IPS-18a (cell line): ENCODE data around the gene REXO4.

Source experiments
- H3K27ac ChIP-seq: one replicate; pipeline ENCODE4 v1.5.1; 2013; ENCODE audit warnings: low read length
- H3K27me3 ChIP-seq: one replicate; pipeline ENCODE4 v1.6.1; 2013; ENCODE audit warnings: mild to moderate bottlenecking, low read length; ENCODE audit not compliant: control insufficient read depth, insufficient read depth
- H3K36me3 ChIP-seq: one replicate; pipeline ENCODE4 v1.6.1; 2013; ENCODE audit warnings: low read depth, low read length; ENCODE audit not compliant: control insufficient read depth
- H3K4me1 ChIP-seq: one replicate; pipeline ENCODE4 v1.6.1; 2013; ENCODE audit warnings: low read depth, low read length; ENCODE audit not compliant: control insufficient read depth
- H3K4me3 ChIP-seq: one replicate; pipeline ENCODE4 v1.5.1; 2013; ENCODE audit warnings: low read length
- H3K9ac ChIP-seq: one replicate; pipeline ENCODE4 v1.6.1; 2013; ENCODE audit warnings: mild to moderate bottlenecking, low read length, moderate library complexity
- H3K9me3 ChIP-seq: one replicate; pipeline ENCODE4 v1.6.1; 2013; ENCODE audit warnings: low read depth, low read length; ENCODE audit not compliant: control insufficient read depth

REXO4 gene

GRCh38 chr9:133371261-133371711 lies 46.5 kb downstream of the REXO4 start:
- Histone ChIP-seq H3K4me3 (no peak overlapping the region), H3K27me3 (no peaks in the 10 kb centered on the region), H3K27ac (no peak overlapping the region), H3K4me1 (peaks cover 5% of the 10 kb centered on the region), H3K9ac (no peak overlapping the region), H3K36me3 (peaks cover 23% of the 10 kb centered on the region), H3K9me3 (no peaks in the 10 kb centered on the region)

DNA sequence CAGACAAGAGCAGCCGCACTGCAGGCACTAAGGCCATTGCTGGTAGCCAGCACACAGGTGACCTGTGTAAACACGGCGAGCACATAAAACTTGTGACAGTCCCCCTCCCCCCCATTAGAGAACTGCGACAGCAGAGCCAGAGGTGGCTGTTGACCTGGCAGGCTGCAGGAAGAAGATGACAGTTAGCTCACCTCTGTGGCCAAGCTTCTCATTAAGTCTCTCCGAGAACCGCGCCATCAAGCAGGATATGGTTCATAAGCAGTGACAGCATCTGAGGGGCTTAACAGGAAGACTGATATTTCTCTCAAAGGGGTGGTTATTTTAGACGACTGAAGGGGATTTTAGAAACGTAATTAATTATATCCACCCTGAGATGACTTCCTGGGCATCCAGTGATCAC lies 47.1 kb downstream of the REXO4 start:
- H3K9ac ChIP-seq: no peak overlapping the region
- peaks cover 5% of the 10 kb centered on the region for H3K4me1 ChIP-seq
- no peak overlapping the region for H3K4me3 ChIP-seq
- H3K27ac ChIP-seq: no peak overlapping the region
- no peaks in the 10 kb centered on the region for H3K27me3 ChIP-seq
- H3K36me3 ChIP-seq: peaks cover 29% of the 10 kb centered on the region
- H3K9me3 ChIP-seq: no peaks in the 10 kb centered on the region

DNA sequence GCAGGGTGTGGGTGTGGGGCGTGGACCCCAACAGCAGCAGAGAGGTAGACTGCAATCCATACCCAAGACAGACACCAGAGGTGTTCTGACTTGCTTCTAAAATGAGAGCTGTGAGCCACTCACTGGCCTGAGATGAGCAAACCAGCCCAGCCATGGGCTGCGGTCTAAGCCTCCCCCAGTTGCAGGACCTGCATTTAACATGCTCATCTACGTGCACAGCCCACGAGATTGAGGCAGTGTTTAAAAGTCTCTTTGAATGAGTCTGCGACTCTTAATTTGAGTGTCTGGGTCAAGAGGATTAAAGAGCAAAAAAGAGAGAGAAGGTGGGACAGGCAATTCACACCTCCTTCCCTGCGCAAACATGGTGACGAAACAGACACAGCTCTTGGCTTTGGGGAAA lies 47.9 kb downstream of the REXO4 start:
- no peaks in the 10 kb centered on the region for H3K27me3 ChIP-seq
- peaks cover 4% of the 10 kb centered on the region for H3K4me1 ChIP-seq
- no peaks in the 10 kb centered on the region for H3K9me3 ChIP-seq
- H3K27ac ChIP-seq: no peak overlapping the region
- peaks cover 36% of the 10 kb centered on the region for H3K36me3 ChIP-seq
- no peak overlapping the region for H3K4me3 ChIP-seq
- H3K9ac ChIP-seq: no peak overlapping the region

- Histone ChIP-seq H3K27ac (no peak overlapping the region), H3K9me3 (no peaks in the 10 kb centered on the region), H3K27me3 (no peaks in the 10 kb centered on the region), H3K4me1 (no peaks in the 10 kb centered on the region), H3K9ac (no peak overlapping the region), H3K36me3 (peaks cover 39% of the 10 kb centered on the region), H3K4me3 (no peak overlapping the region)
These were observed 48.4 kb downstream of the REXO4 start for GRCh38 chr9:133369422-133369821.

DNA sequence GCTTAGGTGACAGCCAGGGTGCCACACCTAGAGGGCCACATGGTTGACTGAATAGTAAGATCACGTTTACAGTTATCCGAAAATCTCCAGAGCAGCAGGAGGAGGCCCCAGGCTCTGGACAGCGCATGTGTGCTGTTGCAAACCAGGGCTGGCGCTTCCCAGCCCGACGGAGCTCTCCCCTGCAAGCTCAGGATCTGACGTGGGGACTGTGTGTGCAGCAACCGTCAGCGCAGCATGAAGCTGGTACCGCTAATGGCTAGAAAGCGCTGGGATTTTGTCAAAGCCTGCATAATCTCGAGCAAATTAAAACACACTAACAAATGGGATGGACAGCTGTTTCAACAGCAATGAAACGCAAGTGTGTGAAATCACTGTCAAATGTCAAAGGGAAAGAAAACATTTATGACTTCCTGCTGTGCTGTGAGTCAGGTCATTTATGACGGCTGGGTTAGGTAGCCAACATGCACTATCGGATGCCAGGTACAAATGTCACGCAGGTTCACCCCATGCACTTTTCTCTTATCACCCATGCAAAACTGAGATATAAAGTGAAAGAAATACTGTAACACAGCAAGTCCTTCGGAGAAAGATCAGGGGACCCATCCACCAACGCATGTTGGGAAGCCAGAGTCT lies 49.4 kb downstream of the REXO4 start:
- Histone ChIP-seq H3K27me3 (no peaks in the 10 kb centered on the region), H3K9ac (no peak overlapping the region), H3K36me3 (peaks cover 46% of the 10 kb centered on the region), H3K4me1 (no peaks in the 10 kb centered on the region), H3K9me3 (no peaks in the 10 kb centered on the region), H3K27ac (no peak overlapping the region), H3K4me3 (no peak overlapping the region)

DNA sequence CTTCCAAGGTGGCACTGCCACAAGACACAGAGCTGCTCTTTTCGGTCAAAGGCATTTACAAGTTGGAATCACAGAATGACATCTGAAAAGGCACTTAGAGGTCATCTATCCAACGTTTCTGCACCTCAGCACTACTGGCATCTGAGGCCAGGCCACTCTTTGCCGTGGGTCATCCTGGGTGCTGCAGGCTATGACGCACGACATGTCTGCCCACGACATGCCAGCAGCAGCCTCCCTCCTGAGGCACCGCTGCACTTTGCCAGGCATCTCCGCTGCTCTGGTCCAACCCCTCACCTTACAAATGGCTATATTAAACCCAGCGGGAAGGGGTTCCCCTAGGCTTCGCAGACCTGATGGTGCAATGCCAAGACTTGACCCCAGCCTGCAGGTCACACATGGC lies 50.0 kb downstream of the REXO4 start:
- no peak overlapping the region for H3K9ac ChIP-seq
- H3K9me3 ChIP-seq: no peaks in the 10 kb centered on the region
- no peak overlapping the region for H3K27ac ChIP-seq
- H3K27me3 ChIP-seq: no peaks in the 10 kb centered on the region
- H3K4me3 ChIP-seq: no peak overlapping the region
- peaks cover 49% of the 10 kb centered on the region for H3K36me3 ChIP-seq
- H3K4me1 ChIP-seq: no peaks in the 10 kb centered on the region

GRCh38 chr9:133367221-133367620 lies 50.6 kb downstream of the REXO4 start:
- Histone ChIP-seq H3K4me1 (no peaks in the 10 kb centered on the region), H3K27me3 (no peaks in the 10 kb centered on the region), H3K9ac (no peak overlapping the region), H3K27ac (no peak overlapping the region), H3K9me3 (no peaks in the 10 kb centered on the region), H3K4me3 (no peak overlapping the region), H3K36me3 (peaks cover 47% of the 10 kb centered on the region)

GRCh38 chr9:133366435-133366834 lies 51.4 kb downstream of the REXO4 start:
- Histone ChIP-seq H3K4me1 (no peaks in the 10 kb centered on the region), H3K27me3 (no peaks in the 10 kb centered on the region), H3K27ac (no peak overlapping the region), H3K9me3 (no peaks in the 10 kb centered on the region), H3K4me3 (no peak overlapping the region), H3K9ac (no peak overlapping the region), H3K36me3 (peaks cover 55% of the 10 kb centered on the region)

GRCh38 chr9:133362359-133363044 lies 55.3 kb downstream of the REXO4 start:
- Histone ChIP-seq H3K36me3 (peaks cover 65% of the 10 kb centered on the region), H3K27ac (no peak overlapping the region), H3K4me1 (peaks cover under 1% of the 10 kb centered on the region), H3K4me3 (no peak overlapping the region), H3K9me3 (no peaks in the 10 kb centered on the region), H3K9ac (no peak overlapping the region), H3K27me3 (no peaks in the 10 kb centered on the region)

DNA sequence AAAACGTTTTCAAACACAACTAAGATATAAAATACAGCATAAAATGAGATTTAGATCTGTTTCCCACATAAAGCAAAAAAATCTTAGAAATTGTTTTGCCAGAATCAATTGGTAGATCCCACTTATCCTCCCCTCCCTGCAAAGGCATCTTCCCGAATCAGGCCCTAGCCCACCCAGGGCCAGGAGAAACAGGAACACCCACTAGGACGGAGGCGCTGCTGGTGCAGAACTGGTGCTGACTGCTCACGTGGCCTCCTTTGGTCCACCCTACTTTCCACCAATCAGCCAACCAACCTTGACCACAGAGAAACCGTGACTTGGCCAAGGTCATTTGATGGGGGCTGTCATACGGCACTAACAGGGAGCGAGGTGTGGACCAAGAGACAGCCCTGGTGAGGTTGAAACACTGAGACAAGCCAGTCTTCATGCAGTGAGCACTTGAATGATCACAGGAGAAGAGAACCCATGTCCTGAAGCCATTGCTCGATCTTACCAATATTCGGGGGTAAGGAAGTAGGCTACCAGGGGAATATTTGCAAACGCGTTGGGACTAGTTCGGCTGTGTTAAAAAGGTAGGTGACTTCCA lies 56.2 kb downstream of the REXO4 start:
- no peak overlapping the region for H3K4me3 ChIP-seq
- no peak overlapping the region for H3K27ac ChIP-seq
- H3K9me3 ChIP-seq: no peaks in the 10 kb centered on the region
- H3K27me3 ChIP-seq: no peaks in the 10 kb centered on the region
- H3K9ac ChIP-seq: no peak overlapping the region
- peaks cover 5% of the 10 kb centered on the region for H3K4me1 ChIP-seq
- peaks cover 59% of the 10 kb centered on the region for H3K36me3 ChIP-seq

DNA sequence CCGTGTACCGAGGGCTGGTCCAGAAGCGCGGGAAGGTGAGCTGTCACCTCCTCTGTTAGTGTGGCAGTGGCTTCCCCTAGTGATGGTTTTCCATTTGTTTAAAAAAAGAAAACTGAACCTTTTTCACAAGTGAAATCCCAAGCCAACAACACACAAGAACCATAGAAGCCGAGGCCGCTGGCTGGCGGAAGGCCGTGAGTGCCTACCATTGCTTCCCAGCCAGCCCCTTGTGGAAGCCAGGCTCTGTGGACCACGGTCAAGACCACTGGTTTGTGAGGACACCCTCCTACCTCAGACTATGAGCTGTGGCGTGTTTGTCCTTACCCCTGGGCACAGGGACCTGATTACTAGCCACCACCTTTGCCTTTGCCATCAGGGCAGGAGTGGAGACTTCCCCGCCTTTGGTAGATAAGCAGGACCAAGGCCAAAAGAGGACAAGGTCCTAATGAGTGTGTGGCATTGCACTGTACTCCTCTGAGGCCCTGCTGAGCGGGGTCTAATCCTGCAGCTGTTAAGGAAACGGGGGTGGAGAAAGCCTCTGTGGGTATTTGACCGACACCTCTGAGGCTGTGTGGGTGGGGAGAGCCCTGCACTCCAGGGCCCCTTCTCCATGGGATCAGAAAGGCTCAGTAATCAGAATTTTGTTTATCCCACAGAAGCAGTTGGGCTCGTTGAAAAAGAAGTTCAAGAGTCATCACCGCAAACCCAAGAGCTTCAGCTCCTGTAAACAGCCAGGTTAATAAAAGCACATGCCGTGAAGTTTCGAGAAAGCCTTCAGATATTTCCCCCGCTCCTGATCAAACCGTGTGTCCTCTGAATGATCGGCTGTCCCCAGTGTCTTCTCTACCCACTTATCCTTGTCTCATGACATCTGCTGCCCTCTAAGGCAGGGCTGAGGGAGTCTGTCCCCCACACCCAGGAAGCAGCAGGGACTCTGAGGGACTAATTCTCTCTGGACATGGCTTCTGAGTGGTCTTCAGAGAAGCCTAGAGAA lies 57.1 kb downstream of the REXO4 start:
- Histone ChIP-seq H3K9ac (no peak overlapping the region), H3K4me3 (no peak overlapping the region), H3K4me1 (peaks cover 5% of the 10 kb centered on the region), H3K27me3 (no peaks in the 10 kb centered on the region), H3K9me3 (no peaks in the 10 kb centered on the region), H3K27ac (no peak overlapping the region), H3K36me3 (peaks cover 51% of the 10 kb centered on the region)
